ENCODE data around the gene IAH1.

The IAH1 gene

GRCh38 chr2:9517118-9517782 is 42.9 kb downstream of the IAH1 start:
- no peak overlapping the region for H3K4me3 ChIP-seq
- peaks cover 54 to 83% (median 57%) of the 10 kb centered on the region in 3 donors for H3K36me3 ChIP-seq
- intact Hi-C loops (cut with DNase I; ENCODE audit: low total_unique reads) = no loop called here
- DNase-seq = no peak
- no peaks in the 10 kb centered on the region for H3K4me1 ChIP-seq
- H3K27me3 ChIP-seq = no peaks in the 10 kb centered on the region
- TF ChIP-seq CTCF (IDR thresholded peaks at IDR 0.05) = no peak
- no peaks in the 10 kb centered on the region for H3K9me3 ChIP-seq
- no peak overlapping the region for H3K27ac ChIP-seq

- no peaks in the 10 kb centered on the region for H3K9me3 ChIP-seq
- intact Hi-C loops (cut with DNase I; ENCODE audit: low total_unique reads) = no loop called here
- H3K4me1 ChIP-seq = no peaks in the 10 kb centered on the region
- DNase-seq = no peak
- H3K27ac ChIP-seq = no peak overlapping the region
- peaks cover 48 to 76% (median 52%) of the 10 kb centered on the region in 3 donors for H3K36me3 ChIP-seq
- H3K4me3 ChIP-seq = no peak overlapping the region
- H3K27me3 ChIP-seq = no peaks in the 10 kb centered on the region
- no peak for TF ChIP-seq CTCF (IDR thresholded peaks at IDR 0.05)
These were observed 43.8 kb downstream of the IAH1 start for GRCh38 chr2:9518163-9518562.

GRCh38 chr2:9518780-9519179 is 44.4 kb downstream of the IAH1 start:
- peaks cover 42 to 76% (median 46%) of the 10 kb centered on the region in 3 donors for H3K36me3 ChIP-seq
- H3K4me3 ChIP-seq = no peak overlapping the region
- DNase-seq = no peak
- no peaks in the 10 kb centered on the region for H3K9me3 ChIP-seq
- no peak for TF ChIP-seq CTCF (IDR thresholded peaks at IDR 0.05)
- no peaks in the 10 kb centered on the region for H3K27me3 ChIP-seq
- H3K4me1 ChIP-seq = no peaks in the 10 kb centered on the region
- no peak overlapping the region for H3K27ac ChIP-seq
- intact Hi-C loops (cut with DNase I; ENCODE audit: low total_unique reads) = no loop called here

- no peaks in the 10 kb centered on the region for H3K27me3 ChIP-seq
- DNase-seq = no peak
- no peak overlapping the region for H3K4me3 ChIP-seq
- no peaks in the 10 kb centered on the region for H3K4me1 ChIP-seq
- no peak for TF ChIP-seq CTCF (IDR thresholded peaks at IDR 0.05)
- H3K9me3 ChIP-seq = no peaks in the 10 kb centered on the region
- intact Hi-C loops (cut with DNase I; ENCODE audit: low total_unique reads) = no loop called here
- H3K36me3 ChIP-seq = peaks cover 43 to 79% (median 46%) of the 10 kb centered on the region in 3 donors
- no peak overlapping the region for H3K27ac ChIP-seq
These were observed 44.9 kb downstream of the IAH1 start for GRCh38 chr2:9519250-9519649.

- Histone ChIP-seq H3K4me3 (no peak overlapping the region), H3K27me3 (no peaks in the 10 kb centered on the region), H3K27ac (no peak overlapping the region), H3K36me3 (peaks cover 39 to 69% (median 41%) of the 10 kb centered on the region in 3 donors), H3K9me3 (no peaks in the 10 kb centered on the region), H3K4me1 (no peaks in the 10 kb centered on the region)
- intact Hi-C loops (cut with DNase I; ENCODE audit: low total_unique reads) = no loop called here
- TF ChIP-seq CTCF (IDR thresholded peaks at IDR 0.05) = no peak
- DNase-seq = no peak
These were observed 49.9 kb downstream of the IAH1 start for GRCh38 chr2:9524291-9524690.
